H4 (cell line): ENCODE results near the gene NFIX. TPM values are rescaled to one million over a fixed set of nuclear protein-coding genes. Genes with fewer than 3 reads are reported as not detected.

ENCODE experiments used
- DNase-seq: peaks from one replicate; pipeline ENCODE4 v3.0.0-alpha.2; 2015; ENCODE audit warnings: low spot score
- total RNA-seq: library from RNA; depleted of rRNA; stranded (reverse); fragments of >200 nt; shearing (Covaris generic); gene quantifications from 2 replicates; pipeline ENCODE4 v1.2.3, GENCODE V29; 2014

The NFIX gene
- total RNA-seq, 1 experiment from 2014 or later: 13.8 TPM

- no peak for DNase-seq
These were observed 77.1 kb downstream of the NFIX start for GRCh38 chr19:13072188-13072908.

- DNase-seq: no peak
These were observed 78.0 kb downstream of the NFIX start for GRCh38 chr19:13073263-13073662.

GRCh38 chr19:13074378-13074777, 79.1 kb downstream of the NFIX start:
- DNase-seq: no peak

- no peak for DNase-seq
These were observed 81.0 kb downstream of the NFIX start for GRCh38 chr19:13076320-13076719.

- DNase-seq: no peak
These were observed 81.5 kb downstream of the NFIX start for GRCh38 chr19:13076787-13077186.

GRCh38 chr19:13077240-13077639, 82.0 kb downstream of the NFIX start:
- DNase-seq: no peak

- DNase-seq: no peak
These were observed 83.1 kb downstream of the NFIX start for GRCh38 chr19:13078381-13078780.

- no peak for DNase-seq
These were observed 83.7 kb downstream of the NFIX start for GRCh38 chr19:13078897-13079541.

GRCh38 chr19:13079542-13079986, 84.3 kb downstream of the NFIX start:
- DNase-seq: peak; percentile 46

- DNase-seq: no peak
These were observed 87.1 kb downstream of the NFIX start for GRCh38 chr19:13082192-13083007.

GRCh38 chr19:13083008-13083404, 87.7 kb downstream of the NFIX start:
- no peak for DNase-seq

- no peak for DNase-seq
These were observed 88.4 kb downstream of the NFIX start for GRCh38 chr19:13083627-13084026.

GRCh38 chr19:13085666-13086065, 90.4 kb downstream of the NFIX start:
- no peak for DNase-seq

- DNase-seq: no peak
These were observed 91.1 kb downstream of the NFIX start for GRCh38 chr19:13086341-13086740.

- DNase-seq: no peak
These were observed 92.0 kb downstream of the NFIX start for GRCh38 chr19:13087295-13087694.

- no peak for DNase-seq
These were observed 92.7 kb downstream of the NFIX start for GRCh38 chr19:13087795-13088537.

- peak; percentile 23 for DNase-seq
These were observed 94.0 kb downstream of the NFIX start for GRCh38 chr19:13089139-13089856.

- no peak for DNase-seq
These were observed 94.7 kb downstream of the NFIX start for GRCh38 chr19:13089857-13090507.

GRCh38 chr19:13090511-13091231, 95.4 kb downstream of the NFIX start:
- no peak for DNase-seq
